NCI-H2081 treated with DMSO at 0.1 percent for 48 hours (cell line): ENCODE results near the gene SMIM29.

Experiments
- DNase-seq: peaks from one replicate; lab custom pipeline; 2025; lab: John Stamatoyannopoulos, UW

SMIM29 gene

GRCh38 chr6:34240329-34241248, 8.2 kb downstream of the SMIM29 start:
- no peak for DNase-seq

- DNase-seq, result no peak
Observed at GRCh38 chr6:34239893-34240292, 8.9 kb downstream of the SMIM29 start.

GRCh38 chr6:34239500-34239825, 9.3 kb downstream of the SMIM29 start:
- no peak for DNase-seq

GRCh38 chr6:34238585-34239499, 10.0 kb downstream of the SMIM29 start:
- no peak for DNase-seq

GRCh38 chr6:34237722-34238584, 10.9 kb downstream of the SMIM29 start:
- DNase-seq, result no peak

- DNase-seq, result no peak
Observed at GRCh38 chr6:34237316-34237721, 11.5 kb downstream of the SMIM29 start.

GRCh38 chr6:34236443-34237315, 12.1 kb downstream of the SMIM29 start, which contains the start of gene HMGA1:
Gene HMGA1, plus strand, starts transcription at chr6:34236873. Its CDS starts 3,908 bp downstream, at chr6:34240781.
- peak; percentile 75 for DNase-seq

- no peak for DNase-seq
Observed at GRCh38 chr6:34236131-34236442, 12.7 kb downstream of the SMIM29 start.

GRCh38 chr6:34235307-34236130, 13.3 kb downstream of the SMIM29 start:
- DNase-seq, result no peak

GRCh38 chr6:34234667-34235306, 14.0 kb downstream of the SMIM29 start:
- DNase-seq, result no peak

- DNase-seq, result no peak
Observed at GRCh38 chr6:34233867-34234266, 14.9 kb downstream of the SMIM29 start.

GRCh38 chr6:34232901-34233300, 15.9 kb downstream of the SMIM29 start:
- no peak for DNase-seq

GRCh38 chr6:34231566-34232336, 17.1 kb downstream of the SMIM29 start:
- no peak for DNase-seq

- DNase-seq, result no peak
Observed at GRCh38 chr6:34230653-34231371, 18.0 kb downstream of the SMIM29 start.

- DNase-seq, result no peak
Observed at GRCh38 chr6:34229877-34230276, 18.9 kb downstream of the SMIM29 start.

GRCh38 chr6:34227761-34228421, 20.9 kb downstream of the SMIM29 start:
- DNase-seq, result no peak

GRCh38 chr6:34226731-34227586, 21.8 kb downstream of the SMIM29 start:
- DNase-seq, result no peak
